Endothelial cell (in vitro differentiated cells): Measurements from ENCODE around the gene UBP1. TPM values are rescaled to one million over a fixed set of nuclear protein-coding genes. Genes with fewer than 3 reads are reported as not detected.

Source experiments
- DNase-seq: peaks from one replicate; pipeline ENCODE4 v3.0.0; 2021; ENCODE audit warnings: low spot score
- H3K27ac Mint-ChIP-seq: one replicate; pipeline ENCODE4 v1.8.0; 2021; ENCODE audit warnings: mixed read lengths, inconsistent platforms; ENCODE audit not compliant: unreplicated experiment
- H3K27me3 Mint-ChIP-seq: one replicate; pipeline ENCODE4 v1.8.0; 2021; ENCODE audit warnings: mild to moderate bottlenecking, moderate library complexity, mixed read lengths, inconsistent platforms; ENCODE audit not compliant: unreplicated experiment
- H3K36me3 Mint-ChIP-seq: one replicate; pipeline ENCODE4 v1.8.0; 2021; ENCODE audit warnings: mild to moderate bottlenecking, low read depth, mixed read lengths, inconsistent platforms; ENCODE audit not compliant: unreplicated experiment
- H3K4me1 Mint-ChIP-seq: one replicate; pipeline ENCODE4 v1.8.0; 2021; ENCODE audit warnings: mild to moderate bottlenecking, mixed read lengths, inconsistent platforms; ENCODE audit not compliant: unreplicated experiment
- H3K4me3 Mint-ChIP-seq: one replicate; pipeline ENCODE4 v1.8.0; 2021; ENCODE audit warnings: mild to moderate bottlenecking, mixed read lengths, inconsistent platforms; ENCODE audit not compliant: unreplicated experiment
- H3K9me3 Mint-ChIP-seq: one replicate; pipeline ENCODE4 v1.8.0; 2021; ENCODE audit warnings: mixed read lengths, inconsistent platforms; ENCODE audit not compliant: unreplicated experiment
- total RNA-seq: library from RNA; stranded (reverse); fragmentation: NEBNext Ultra II Directional; extraction: Animal tissue kit (Norgen Biotek cat#: 25700); gene quantifications from one replicate; pipeline ENCODE4 v1.2.1, GENCODE V29; 2021; ENCODE audit not compliant: unreplicated experiment
- TF ChIP-seq, protein P1 (sequence below): fragments of 200-600 bp; sonication (generic); IDR thresholded peaks from one replicate; pipeline ENCODE4 v1.5.0; 2021; ENCODE audit warnings: antibody characterized with exemption; ENCODE audit not compliant: unreplicated experiment

Gene UBP1
- total RNA-seq, 1 donor from 2014 or later = 83.3 TPM

DNA sequence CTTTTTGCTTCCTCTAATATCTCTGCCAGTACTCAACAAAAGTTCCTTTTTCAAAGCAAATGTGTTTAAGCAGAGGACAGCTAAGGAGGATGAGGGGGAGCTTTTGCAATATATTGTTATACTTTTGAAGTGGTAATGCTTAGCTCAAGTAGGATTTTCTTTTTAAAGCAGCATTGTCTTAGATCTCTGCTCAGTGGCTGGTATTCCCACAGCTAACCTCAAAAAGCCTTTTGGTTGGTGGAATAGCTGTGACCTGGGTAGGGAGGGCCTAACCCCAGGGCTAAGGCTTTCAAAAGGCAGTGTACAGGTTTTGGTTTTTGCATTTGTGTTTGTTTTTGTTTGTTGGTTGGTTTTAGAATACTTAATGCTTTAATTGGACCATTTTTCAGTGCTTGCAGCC is 76.1 kb downstream of the UBP1 start:
- H3K27ac Mint-ChIP-seq = no peak overlapping the region
- no peak overlapping the region for H3K4me3 Mint-ChIP-seq
- H3K27me3 Mint-ChIP-seq = no peaks in the 10 kb centered on the region
- DNase-seq = no peak
- H3K4me1 Mint-ChIP-seq = peaks cover 8% of the 10 kb centered on the region
- TF ChIP-seq, protein P1, sequence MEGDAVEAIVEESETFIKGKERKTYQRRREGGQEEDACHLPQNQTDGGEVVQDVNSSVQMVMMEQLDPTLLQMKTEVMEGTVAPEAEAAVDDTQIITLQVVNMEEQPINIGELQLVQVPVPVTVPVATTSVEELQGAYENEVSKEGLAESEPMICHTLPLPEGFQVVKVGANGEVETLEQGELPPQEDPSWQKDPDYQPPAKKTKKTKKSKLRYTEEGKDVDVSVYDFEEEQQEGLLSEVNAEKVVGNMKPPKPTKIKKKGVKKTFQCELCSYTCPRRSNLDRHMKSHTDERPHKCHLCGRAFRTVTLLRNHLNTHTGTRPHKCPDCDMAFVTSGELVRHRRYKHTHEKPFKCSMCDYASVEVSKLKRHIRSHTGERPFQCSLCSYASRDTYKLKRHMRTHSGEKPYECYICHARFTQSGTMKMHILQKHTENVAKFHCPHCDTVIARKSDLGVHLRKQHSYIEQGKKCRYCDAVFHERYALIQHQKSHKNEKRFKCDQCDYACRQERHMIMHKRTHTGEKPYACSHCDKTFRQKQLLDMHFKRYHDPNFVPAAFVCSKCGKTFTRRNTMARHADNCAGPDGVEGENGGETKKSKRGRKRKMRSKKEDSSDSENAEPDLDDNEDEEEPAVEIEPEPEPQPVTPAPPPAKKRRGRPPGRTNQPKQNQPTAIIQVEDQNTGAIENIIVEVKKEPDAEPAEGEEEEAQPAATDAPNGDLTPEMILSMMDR = no peak
- no peaks in the 10 kb centered on the region for H3K9me3 Mint-ChIP-seq
- no peaks in the 10 kb centered on the region for H3K36me3 Mint-ChIP-seq

DNA sequence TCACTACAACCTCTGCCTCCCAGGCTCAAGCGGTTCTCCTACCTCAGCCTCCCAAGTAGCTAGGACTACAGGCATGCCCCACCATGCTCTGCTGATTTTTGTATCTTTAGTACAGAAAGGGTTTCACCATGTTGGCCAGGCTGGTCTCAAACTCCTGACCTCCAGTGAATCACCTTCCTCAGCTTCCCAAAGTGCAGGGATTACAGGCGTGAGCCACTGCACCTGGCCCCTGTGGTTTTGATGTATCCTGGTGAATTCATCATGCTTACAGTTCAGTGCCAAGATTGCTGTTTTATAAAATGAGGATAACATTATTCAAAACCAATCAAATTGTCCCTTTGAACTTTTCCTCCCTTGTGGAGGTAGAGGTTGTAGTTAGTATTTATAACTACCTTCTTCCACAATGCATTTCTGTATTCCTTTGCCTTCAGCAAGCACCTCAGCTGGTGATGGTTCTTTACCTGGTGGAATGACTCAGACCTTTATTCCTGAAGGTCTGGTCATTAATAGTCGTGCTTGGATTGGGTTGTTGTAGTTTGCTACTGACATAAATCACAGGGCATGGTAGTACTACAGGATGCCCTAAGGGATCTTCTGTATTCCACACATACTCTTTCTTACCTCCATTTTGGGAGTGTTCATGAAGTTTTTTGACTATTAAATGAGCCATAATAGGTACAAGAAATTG is 76.9 kb downstream of the UBP1 start:
- no peak for DNase-seq
- H3K4me1 Mint-ChIP-seq = peaks cover 8% of the 10 kb centered on the region
- H3K27ac Mint-ChIP-seq = no peak overlapping the region
- TF ChIP-seq, protein P1 = no peak
- no peaks in the 10 kb centered on the region for H3K27me3 Mint-ChIP-seq
- no peaks in the 10 kb centered on the region for H3K36me3 Mint-ChIP-seq
- H3K9me3 Mint-ChIP-seq = no peaks in the 10 kb centered on the region
- no peak overlapping the region for H3K4me3 Mint-ChIP-seq

DNA sequence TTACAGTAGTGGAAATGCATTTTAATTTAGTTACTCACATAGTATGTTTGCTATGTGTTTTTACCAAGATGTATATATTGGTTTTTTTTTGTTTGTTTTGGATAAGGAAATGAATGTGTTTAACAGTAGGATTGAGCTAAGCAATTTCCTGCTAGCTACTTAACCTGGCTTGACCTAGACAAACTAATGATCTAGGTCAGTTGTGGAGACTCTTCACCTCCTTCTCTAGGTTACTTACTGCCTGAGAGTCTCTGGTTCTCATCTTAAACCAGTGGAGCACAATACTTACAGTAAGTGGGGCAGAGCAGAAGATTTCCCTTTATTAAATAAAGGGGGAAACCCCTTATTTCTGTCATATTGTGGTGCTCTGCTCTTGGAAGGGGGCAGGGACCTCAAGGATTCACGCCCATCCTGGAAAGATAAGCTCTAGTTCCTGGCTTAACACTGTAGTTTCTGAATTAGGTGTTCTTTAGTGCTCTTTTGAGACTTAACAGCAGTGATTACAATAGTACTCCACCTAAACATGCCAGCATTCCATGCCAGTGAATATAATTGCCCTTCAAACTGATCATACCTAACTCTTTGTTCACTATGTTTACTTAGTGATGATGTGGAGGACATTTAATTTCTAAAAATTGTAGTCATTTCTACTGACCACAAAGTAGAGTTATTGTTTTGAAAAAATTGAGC is 79.9 kb downstream of the UBP1 start:
- Mint-ChIP-seq H3K27ac (no peak overlapping the region), H3K4me1 (peaks cover 8% of the 10 kb centered on the region), H3K27me3 (no peaks in the 10 kb centered on the region), H3K4me3 (no peak overlapping the region), H3K9me3 (no peaks in the 10 kb centered on the region), H3K36me3 (no peaks in the 10 kb centered on the region)
- TF ChIP-seq, protein P1 = no peak
- DNase-seq = no peak

DNA sequence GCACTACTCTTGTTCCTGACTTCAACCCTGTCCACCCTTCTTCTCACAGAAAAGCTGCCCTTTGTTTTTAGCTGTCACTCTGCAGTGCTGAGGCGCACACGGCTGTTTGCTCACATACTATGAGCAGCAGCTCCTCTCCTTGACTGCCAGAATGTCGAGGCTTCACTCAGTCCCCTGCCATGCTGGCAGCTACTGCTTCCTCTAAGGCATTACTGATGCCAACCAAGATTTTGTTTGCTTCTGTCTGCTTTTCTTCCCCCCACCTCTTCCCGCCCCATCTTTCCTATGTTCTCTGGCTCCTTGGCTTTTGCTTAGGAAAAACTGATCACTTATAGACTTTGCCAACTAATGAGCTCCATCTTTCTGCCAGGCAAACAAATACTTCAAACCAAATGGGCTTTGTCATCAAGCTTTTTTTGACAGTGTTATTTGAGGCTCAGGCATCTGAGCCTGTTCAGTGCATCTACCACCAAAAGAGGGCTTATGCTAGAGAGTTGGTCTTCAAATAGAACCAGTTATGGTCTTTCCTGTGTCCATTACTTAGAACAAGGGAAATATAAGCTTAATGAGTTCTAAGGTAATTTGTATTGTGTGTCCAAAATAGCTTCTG is 81.9 kb downstream of the UBP1 start:
- no peaks in the 10 kb centered on the region for H3K9me3 Mint-ChIP-seq
- TF ChIP-seq, protein P1 = no peak
- peaks cover 8% of the 10 kb centered on the region for H3K4me1 Mint-ChIP-seq
- H3K27me3 Mint-ChIP-seq = no peaks in the 10 kb centered on the region
- no peaks in the 10 kb centered on the region for H3K36me3 Mint-ChIP-seq
- no peak for DNase-seq
- H3K27ac Mint-ChIP-seq = no peak overlapping the region
- no peak overlapping the region for H3K4me3 Mint-ChIP-seq

DNA sequence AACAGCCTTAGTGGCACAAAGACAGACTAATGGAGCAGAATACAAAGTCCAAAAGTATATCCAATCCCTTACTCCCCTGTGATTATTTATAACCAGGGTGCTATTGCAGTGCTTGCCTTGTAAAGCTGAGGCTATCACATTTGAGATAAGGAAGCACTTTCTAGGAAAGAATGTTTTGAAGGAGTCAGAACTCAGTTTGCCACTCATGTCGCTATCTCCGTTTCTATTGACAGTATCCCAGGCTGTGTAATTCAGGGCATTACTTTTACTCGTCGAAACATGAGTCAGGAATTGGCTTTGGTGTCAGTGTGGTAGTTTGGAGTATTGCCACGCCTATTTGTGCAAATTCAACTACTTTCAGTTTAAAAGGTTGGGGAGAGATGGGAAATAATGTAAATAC is 84.6 kb downstream of the UBP1 start:
- TF ChIP-seq, protein P1 = no peak
- DNase-seq = no peak
- no peaks in the 10 kb centered on the region for H3K27me3 Mint-ChIP-seq
- H3K9me3 Mint-ChIP-seq = no peaks in the 10 kb centered on the region
- H3K4me1 Mint-ChIP-seq = peaks cover 8% of the 10 kb centered on the region
- no peak overlapping the region for H3K4me3 Mint-ChIP-seq
- H3K27ac Mint-ChIP-seq = no peak overlapping the region
- H3K36me3 Mint-ChIP-seq = no peaks in the 10 kb centered on the region
